GM13977 (cell line): ENCODE measurements around the gene ACOT11.

Experiments used
- DNase-seq: peaks from one replicate; pipeline ENCODE4 v3.0.0; 2012; ENCODE audit warnings: low spot score
- in situ Hi-C: fragments of 300-500 bp; cut with MboI; formaldehyde crosslinking; loops from one replicate; pipeline ENCODE4 v1.12.0; 2022; ENCODE audit warnings: low sequenced_read_pairs, low pct_unique_long_range_greater_than_20kb, mixed read lengths, inconsistent platforms; ENCODE audit not compliant: unreplicated experiment
- TF ChIP-seq, protein P1 (sequence below): IDR thresholded peaks from 2 replicates; pipeline ENCODE4 v1.5.1; 2012; ENCODE audit warnings: mild to moderate bottlenecking, control low read depth; ENCODE audit not compliant: insufficient read depth; ENCODE audit errors: extremely low read depth, missing control alignments

ACOT11 gene

GRCh38 chr1:54564312-54565112 is 16.5 kb downstream of the ACOT11 start:
- TF ChIP-seq, protein P1, sequence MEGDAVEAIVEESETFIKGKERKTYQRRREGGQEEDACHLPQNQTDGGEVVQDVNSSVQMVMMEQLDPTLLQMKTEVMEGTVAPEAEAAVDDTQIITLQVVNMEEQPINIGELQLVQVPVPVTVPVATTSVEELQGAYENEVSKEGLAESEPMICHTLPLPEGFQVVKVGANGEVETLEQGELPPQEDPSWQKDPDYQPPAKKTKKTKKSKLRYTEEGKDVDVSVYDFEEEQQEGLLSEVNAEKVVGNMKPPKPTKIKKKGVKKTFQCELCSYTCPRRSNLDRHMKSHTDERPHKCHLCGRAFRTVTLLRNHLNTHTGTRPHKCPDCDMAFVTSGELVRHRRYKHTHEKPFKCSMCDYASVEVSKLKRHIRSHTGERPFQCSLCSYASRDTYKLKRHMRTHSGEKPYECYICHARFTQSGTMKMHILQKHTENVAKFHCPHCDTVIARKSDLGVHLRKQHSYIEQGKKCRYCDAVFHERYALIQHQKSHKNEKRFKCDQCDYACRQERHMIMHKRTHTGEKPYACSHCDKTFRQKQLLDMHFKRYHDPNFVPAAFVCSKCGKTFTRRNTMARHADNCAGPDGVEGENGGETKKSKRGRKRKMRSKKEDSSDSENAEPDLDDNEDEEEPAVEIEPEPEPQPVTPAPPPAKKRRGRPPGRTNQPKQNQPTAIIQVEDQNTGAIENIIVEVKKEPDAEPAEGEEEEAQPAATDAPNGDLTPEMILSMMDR: no peak
- in situ Hi-C loops: no loop called here
- no peak for DNase-seq

DNA sequence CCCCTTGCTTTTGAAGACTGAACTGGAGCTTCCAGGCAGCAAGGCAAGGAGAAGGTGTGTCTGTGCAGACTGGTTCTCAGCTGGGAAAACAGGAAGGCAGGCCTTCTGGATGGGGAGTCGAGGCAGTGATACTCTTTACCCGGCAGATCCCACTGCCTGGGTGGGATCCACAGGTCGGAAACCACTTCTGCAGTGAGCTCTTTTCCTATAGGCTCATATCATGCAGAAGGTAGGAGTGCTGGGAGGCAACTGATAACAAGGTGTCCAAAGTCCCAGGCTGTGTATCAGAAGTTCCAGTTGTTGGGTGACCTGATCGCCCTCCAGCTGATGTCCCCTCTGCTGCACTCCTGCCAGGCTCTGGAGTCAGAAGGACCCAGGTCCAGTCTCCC is 17.1 kb downstream of the ACOT11 start:
- TF ChIP-seq, protein P1: no peak
- DNase-seq: no peak
- in situ Hi-C loops: no loop called here

DNA sequence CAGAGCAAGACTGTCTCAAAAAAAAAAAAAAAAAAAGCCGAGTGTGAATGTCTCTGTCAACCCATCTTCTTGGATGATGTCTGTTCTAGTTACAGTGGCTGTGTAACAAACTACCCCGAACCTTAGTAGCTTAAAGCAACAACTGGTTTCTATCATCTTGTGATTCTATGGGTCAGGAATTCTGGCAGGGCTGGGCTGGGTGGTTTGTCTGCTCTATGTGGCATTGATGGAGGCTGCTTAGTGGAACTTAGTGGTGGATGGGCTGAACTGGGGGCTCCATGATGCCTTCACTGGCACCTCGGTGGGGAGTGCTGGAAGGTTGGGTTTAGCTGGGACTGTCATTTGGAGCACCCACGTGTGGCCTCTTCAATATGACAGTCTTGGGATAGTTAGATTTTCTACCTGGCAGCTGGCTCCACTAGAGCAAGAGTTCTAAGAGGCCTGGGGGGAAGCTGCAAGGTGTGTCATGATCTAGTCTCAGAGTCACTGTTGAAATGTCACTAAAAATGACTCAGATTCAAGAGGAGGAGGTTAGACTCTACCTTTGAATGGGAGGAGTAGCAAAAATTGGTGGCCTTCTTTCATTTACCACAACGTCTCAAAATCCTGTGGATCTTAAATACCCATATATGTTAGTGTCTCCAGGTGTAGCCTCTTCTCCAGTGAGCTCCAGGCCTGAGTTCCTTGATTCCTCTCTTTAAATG is 18.6 kb downstream of the ACOT11 start:
- DNase-seq: no peak
- TF ChIP-seq, protein P1: no peak
- in situ Hi-C loops: no loop called here

GRCh38 chr1:54567961-54568360 is 19.9 kb downstream of the ACOT11 start:
- in situ Hi-C loops: no loop called here
- no peak for DNase-seq
- TF ChIP-seq, protein P1: no peak

- in situ Hi-C loops: no loop called here
- DNase-seq: no peak
- TF ChIP-seq, protein P1: no peak
Measured at GRCh38 chr1:54569339-54569738, 21.3 kb downstream of the ACOT11 start.

DNA sequence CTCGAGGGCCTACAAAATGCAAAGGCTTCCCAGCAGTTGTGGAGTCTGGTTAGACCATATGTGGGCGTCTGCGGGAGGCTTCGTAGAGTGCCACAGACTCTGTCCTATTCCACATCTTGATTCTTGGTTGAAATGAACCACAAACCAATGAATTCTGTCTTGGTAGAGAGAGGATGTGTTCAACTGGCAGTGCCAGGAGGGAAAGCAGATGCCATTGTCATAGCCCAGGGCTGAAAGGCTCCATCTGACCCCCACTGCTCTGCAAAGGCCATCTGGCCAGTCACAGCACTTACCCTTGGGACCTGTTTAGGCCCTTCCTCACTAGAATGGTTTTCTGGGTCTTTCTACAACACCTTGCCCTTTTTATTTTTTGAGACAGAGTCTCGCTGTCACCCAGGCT is 22.1 kb downstream of the ACOT11 start:
- TF ChIP-seq, protein P1: no peak
- in situ Hi-C loops: no loop called here
- DNase-seq: no peak
